Omental fat pad (tissue), 4 donors: ENCODE measurements around the gene VMP1. TPM values are rescaled to one million over a fixed set of nuclear protein-coding genes. Genes with fewer than 3 reads are reported as not detected.
"Not testable (repeated sequence)": the region's sequence is repeated elsewhere in the genome, so short reads cannot be mapped to it uniquely, and the experiment has no call there.

ENCODE experiments used
- ATAC-seq: fragments of 150-250 bp; one replicate; pipeline ENCODE4 v1.9.1; 2016; ENCODE audit warnings: mild to moderate bottlenecking, moderate library complexity; ENCODE audit not compliant: low FRiP score
- DNase-seq: peaks from one replicate; pipeline ENCODE4 v3.0.0-alpha.2; 2019; ENCODE audit warnings: low spot score
- CTCF ChIP-seq, 3 donors: fragments of 450-650 bp; IDR thresholded peaks; one replicate each; pipeline ENCODE4 v1.5.1; 2016 to 2017; ENCODE audit warnings: antibody characterized with exemption in 3 of 3, mild to moderate bottlenecking in 3 of 3, moderate library complexity in 2 of 3
- total RNA-seq, 4 donors: library from RNA; depleted of rRNA; stranded (reverse); fragments of >200 nt; gene quantifications; one replicate each; pipeline ENCODE4 v1.1.0, GENCODE V29; 2016

VMP1 gene
- total RNA-seq, 4 donors from 2014 or later = 169 to 476 (median 278) TPM

DNA sequence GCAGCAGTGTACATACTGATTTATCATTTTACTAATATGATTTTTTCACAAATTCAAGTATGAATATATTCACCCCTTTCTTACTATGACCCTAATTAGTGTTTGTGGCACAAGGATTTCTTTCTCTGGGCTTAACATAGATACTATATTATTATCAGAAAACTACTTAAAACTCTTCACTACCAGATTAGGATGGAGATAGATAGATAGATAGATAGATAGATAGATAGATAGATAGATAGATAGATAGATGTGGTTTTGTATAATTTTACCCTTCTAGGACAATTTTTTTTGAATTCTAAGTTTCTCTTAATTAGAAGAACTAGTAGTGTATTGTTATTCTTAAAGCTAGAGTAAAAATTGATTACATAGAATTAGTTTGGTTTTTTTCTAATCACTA is 49.6 kb downstream of the VMP1 start:
- ATAC-seq = no peak
- DNase-seq = no peak
- TF ChIP-seq CTCF (IDR thresholded peaks at IDR 0.05) = no peak

DNA sequence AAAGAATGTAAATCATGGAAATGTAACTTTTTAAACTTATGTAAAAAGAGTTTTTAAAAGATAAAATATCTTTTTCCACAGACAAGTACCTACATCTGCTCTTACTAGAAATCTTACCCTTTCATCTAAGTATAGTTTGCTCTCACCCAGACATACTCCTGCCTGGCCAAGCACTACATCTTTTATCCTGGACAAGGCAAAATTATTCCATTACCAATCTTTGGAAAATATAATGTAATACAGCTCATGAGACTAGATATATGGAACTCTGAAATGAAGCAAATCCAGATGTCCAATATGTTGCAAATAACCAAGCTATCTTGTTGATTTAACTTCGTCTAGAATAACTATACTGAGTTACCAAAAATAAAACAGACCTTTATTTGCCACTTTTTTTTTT is 50.0 kb downstream of the VMP1 start:
- DNase-seq (no peak), ATAC-seq (no peak)
- no peak for TF ChIP-seq CTCF (IDR thresholded peaks at IDR 0.05)

GRCh38 chr17:59757881-59758385 is 50.5 kb downstream of the VMP1 start:
- TF ChIP-seq CTCF (IDR thresholded peaks at IDR 0.05) = no peak
- DNase-seq (no peak), ATAC-seq (no peak)

DNA sequence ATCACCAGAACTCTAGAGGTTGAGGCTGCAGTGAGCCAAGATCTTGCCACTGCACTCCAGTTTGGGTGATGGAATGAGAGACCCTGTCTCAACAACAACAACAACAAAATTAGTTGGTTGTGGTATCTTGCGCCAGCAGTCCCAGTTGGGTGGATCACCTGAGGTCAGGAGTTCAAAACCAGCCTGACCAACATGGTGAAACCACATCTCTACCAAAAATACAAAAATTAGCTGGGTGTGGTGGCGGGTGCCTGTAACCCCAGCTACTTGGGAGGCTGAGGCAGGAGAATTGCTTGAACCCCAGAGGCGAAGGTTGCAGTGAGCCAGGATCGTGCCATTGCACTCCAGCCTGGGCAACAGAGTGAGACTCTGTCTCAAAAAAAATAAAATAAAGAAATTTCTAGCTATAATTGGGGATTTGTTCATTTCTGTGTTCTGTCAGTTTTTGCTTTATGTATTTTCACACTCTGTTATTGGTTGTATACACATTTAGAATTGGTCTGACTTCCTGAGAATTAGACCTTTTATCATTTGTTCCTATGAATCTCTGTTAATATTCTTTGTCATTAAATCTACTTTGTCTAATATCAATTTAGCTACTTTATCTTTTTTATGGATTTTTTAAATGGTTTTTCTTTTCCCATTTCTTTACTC is 51.7 kb downstream of the VMP1 start:
- DNase-seq, ATAC-seq: not testable (repeated sequence)

DNA sequence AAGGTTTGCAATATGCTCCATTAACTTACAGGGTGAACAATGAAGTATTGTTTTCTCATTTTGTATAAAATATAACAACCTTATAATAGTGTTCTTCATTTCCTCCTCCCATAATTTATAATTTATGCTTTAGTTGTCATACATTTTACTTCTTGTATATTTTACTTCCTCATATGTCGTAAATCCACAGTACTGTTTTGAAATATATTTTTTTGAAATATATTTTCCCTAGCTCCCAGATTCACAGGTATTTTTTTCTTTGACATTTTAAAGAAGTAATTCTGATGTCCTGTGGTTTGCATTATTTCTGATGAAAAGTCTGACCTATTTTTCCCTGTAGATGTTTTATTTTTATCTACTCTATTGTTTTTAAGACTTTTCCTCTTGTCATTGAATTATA is 52.7 kb downstream of the VMP1 start:
- ATAC-seq (no peak), DNase-seq (no peak)
- TF ChIP-seq CTCF (IDR thresholded peaks at IDR 0.05) = no peak

- ATAC-seq = no peak
- no peak for TF ChIP-seq CTCF (IDR thresholded peaks at IDR 0.05)
These were observed 54.1 kb downstream of the VMP1 start for GRCh38 chr17:59761385-59762048.

GRCh38 chr17:59762049-59762823 is 54.8 kb downstream of the VMP1 start:
- DNase-seq = no peak
- no peak for ATAC-seq
- no peak for TF ChIP-seq CTCF (IDR thresholded peaks at IDR 0.05)

More at GRCh38 chr17:59761385-59762048, 54.1 kb downstream of the VMP1 start:
- no peak for DNase-seq
